GM18907 (cell line): ENCODE data around the gene BORA.
"Not testable (repeated sequence)": the region's sequence is repeated elsewhere in the genome, so short reads cannot be mapped to it uniquely, and the experiment has no call there.

Experiments
- ATAC-seq: cut with Tn5 transposase; IDR thresholded peaks from one replicate; pipeline ENCODE4 v1.9.1; 2021; ENCODE audit warnings: mild to moderate bottlenecking, moderate library complexity; ENCODE audit not compliant: unreplicated experiment

Gene BORA

DNA sequence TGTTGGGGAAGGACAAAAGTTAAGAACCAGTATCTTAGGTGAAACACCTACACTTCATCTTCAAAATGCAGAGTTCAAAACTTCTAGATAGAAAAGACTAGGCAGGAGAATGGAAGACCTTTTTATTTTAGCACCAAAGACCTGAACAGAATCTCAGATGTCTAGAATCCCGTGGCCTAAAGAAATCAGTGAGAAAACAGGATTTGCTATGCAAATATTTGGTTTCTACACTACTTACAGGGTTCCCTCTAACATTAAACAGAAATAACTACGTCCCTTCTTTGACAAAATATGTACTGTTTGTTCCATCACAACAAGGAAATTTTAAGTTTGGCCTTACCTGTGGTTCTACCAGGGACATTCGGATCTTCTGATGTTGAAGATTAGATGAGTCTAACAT is 32.5 kb downstream of the BORA start:
- no peak for ATAC-seq

DNA sequence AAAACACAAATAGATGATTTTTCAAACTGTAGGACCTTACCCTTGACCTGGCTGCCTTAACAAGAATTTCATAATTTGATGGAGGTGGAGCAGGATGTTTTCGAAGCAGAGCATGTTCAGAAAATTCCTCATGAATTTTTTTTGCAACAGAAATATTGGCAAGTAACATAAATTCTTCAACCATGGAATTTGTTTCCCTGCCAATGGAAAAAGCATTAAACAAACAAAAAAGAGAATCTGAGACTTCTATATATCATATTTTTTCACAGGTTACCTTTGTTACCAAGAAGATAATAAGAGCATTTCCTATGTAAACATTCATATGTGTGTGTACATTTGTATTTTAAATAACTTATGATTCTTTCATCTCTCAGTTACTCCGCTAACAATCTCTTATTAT is 35.7 kb downstream of the BORA start:
- no peak for ATAC-seq

DNA sequence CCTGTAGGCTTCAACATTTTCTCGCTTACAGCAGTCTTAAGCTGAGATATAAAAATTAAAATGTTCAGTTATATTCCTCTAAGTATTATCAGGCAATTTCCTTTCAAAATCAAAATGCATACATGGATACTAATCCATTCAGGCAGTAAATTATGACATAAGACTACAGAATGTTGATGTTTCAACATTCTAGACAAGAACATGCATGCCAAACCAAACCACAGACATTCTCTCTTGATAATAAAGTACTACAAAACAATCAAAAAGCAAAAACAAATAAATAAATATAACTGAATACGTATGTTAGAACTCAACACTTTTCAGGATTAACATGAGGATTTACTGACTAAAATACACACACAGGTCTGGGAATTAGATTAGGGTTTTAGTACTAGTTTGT is 46.3 kb downstream of the BORA start:
- no peak for ATAC-seq

- ATAC-seq, result peak; percentile 98
These were observed 54.0 kb downstream of the BORA start, which contains the start of the genes DIS3 and PIBF1 for GRCh38 chr13:72781451-72782439. TSS of gene DIS3 (minus strand) at chr13:72781900. CDS start at chr13:72781832, 68 bp downstream. TSS of gene PIBF1 (plus strand) at chr13:72782133. CDS start at chr13:72783470, 1,337 bp downstream.

DNA sequence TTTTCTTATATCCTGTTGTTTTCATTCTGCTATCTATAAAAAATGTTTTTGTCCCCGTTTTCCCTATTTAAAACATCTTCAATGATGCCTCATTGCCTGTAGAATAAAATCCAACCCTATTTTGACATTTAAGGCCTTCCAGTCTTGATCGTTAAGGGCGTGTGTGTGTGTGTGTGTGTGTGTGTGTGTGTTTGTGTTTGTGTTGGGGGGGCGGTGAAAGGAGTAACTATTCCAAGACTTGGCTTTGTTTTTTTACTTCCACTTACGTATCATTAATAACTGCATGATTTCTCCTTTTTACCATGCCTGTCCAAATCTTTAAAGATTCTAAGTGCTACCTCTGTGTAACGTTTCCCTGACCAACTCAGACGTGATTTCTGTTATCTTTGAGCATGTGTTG is 55.0 kb downstream of the BORA start:
- no peak for ATAC-seq

GRCh38 chr13:72784679-72785078 is 57.0 kb downstream of the BORA start:
- not testable (repeated sequence) for ATAC-seq

DNA sequence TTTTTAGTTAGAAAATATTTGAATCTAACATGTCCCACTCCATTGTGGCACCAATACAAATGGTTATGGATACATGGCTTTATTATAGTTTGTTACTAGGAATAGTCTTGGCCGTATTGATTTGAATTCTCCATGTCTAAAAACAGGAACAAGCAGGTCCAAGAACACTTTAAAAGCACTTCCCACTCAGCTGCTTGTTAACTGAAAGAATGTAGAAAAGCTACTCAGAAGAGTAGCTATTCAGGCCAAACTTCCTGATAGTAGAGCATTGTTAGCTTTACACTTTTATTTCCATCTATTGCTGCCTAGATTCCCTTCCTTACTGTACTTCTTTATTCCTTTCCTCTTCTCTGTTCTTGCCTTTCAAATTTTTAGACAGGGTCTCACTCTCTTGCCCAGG is 61.1 kb downstream of the BORA start:
- ATAC-seq, result no peak

GRCh38 chr13:72792640-72793039 is 64.9 kb downstream of the BORA start:
- no peak for ATAC-seq

DNA sequence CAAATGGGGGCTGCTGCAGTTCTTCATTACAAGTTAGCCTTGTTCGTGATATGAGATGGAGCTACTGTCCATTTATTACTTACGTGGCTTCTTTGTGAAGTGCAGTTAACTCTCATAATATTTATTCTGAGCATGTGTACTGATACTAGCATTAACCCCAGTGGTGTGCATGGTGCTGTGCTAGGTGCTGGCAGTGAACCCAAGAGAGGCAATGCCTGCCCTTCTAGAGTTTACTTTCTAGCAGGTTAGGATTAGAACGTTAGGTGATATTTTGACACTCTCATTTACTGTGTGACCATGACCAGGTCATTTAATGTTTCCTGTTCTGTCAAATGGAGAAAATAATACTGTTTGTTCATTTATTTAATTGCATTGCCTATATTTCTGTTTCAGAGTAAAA is 71.1 kb downstream of the BORA start:
- ATAC-seq, result no peak

DNA sequence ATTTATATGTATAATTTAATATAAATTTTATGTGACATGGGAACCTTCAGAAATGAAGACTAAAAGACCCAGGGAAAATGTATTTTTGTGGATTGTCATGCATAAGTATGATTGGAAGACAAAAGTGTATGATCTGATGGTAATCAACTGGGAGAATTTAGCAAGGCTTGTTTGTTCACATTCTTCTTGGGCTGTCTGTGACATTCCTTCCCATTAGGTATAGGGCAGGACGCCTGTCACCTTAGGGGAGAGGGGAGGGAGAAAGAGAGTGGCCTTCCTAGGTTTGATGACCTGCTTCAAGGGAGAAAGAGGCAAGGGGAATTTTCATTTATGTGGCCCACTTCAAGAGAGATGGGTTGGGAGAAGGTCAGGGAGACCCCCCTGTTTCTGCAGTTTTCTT is 76.6 kb downstream of the BORA start:
- no peak for ATAC-seq
